Fibroblast of lung (primary cell): Measurements from ENCODE around the gene FBLN2. TPM values are rescaled to one million over a fixed set of nuclear protein-coding genes. Genes with fewer than 3 reads are reported as not detected.

Experiments used
- DNase-seq, 2 donors: peaks; one replicate each; pipeline versions ENCODE4 v3.0.0 to v3.0.0-alpha.2; 2010; ENCODE audit warnings: low read depth in 2 of 2
- H2AFZ ChIP-seq: 2 replicates; pipeline ENCODE4 v1.5.1; 2012; ENCODE audit warnings: low read length, control low read depth, inconsistent platforms
- H3K27ac ChIP-seq: 2 replicates; pipeline ENCODE4 v1.5.1; 2011; ENCODE audit warnings: low read length, control low read depth; ENCODE audit not compliant: insufficient read depth
- H3K27me3 ChIP-seq: 2 replicates; pipeline ENCODE4 v1.5.1; 2011; ENCODE audit warnings: mild to moderate bottlenecking, low read length; ENCODE audit not compliant: control insufficient read depth, insufficient read depth
- H3K36me3 ChIP-seq: 2 replicates; pipeline ENCODE4 v1.5.1; 2011; ENCODE audit warnings: low read length; ENCODE audit not compliant: control insufficient read depth, insufficient read depth
- H3K4me1 ChIP-seq: 2 replicates; pipeline ENCODE4 v1.5.1; 2011; ENCODE audit warnings: low read length; ENCODE audit not compliant: control insufficient read depth, insufficient read depth; ENCODE audit errors: extremely low read depth
- H3K4me2 ChIP-seq: 2 replicates; pipeline ENCODE4 v1.5.1; 2011; ENCODE audit warnings: low read length, control low read depth; ENCODE audit not compliant: insufficient read depth; ENCODE audit errors: extremely low read depth
- H3K4me3 ChIP-seq, 4 experiments: fragments of 200-600 bp in 1 of 4; sonication (generic) in 1 of 4; replicated peaks in 1 of 4; 2 replicates each; pipeline ENCODE4 v1.5.1; 2011 to 2016; ENCODE audit warnings: low read length in 4 of 4, low read depth in 3 of 4, mild to moderate bottlenecking in 3 of 4, control low read depth in 2 of 4, inconsistent platforms in 1 of 4, mixed read lengths in 1 of 4; ENCODE audit not compliant: insufficient read depth in 1 of 4; ENCODE audit errors: control extremely low read depth in 1 of 4
- H3K79me2 ChIP-seq: 2 replicates; pipeline ENCODE4 v1.5.1; 2012; ENCODE audit warnings: mild to moderate bottlenecking, low read length, inconsistent platforms; ENCODE audit not compliant: control insufficient read depth, insufficient read depth
- H3K9ac ChIP-seq: 2 replicates; pipeline ENCODE4 v1.5.1; 2011; ENCODE audit warnings: mild to moderate bottlenecking, low read length, control low read depth; ENCODE audit not compliant: insufficient read depth
- H3K9me3 ChIP-seq: 2 replicates; pipeline ENCODE4 v1.5.1; 2012; ENCODE audit warnings: low read depth, low read length; ENCODE audit not compliant: control insufficient read depth, insufficient read depth
- H4K20me1 ChIP-seq: 2 replicates; pipeline ENCODE4 v1.5.1; 2011; ENCODE audit warnings: low read length; ENCODE audit not compliant: control insufficient read depth, insufficient read depth; ENCODE audit errors: extremely low read depth
- CTCF ChIP-seq, 2 donors: IDR thresholded peaks in 1 of 2; conservative IDR thresholded peaks in 1 of 2; 1 replicate in 1 of 2; 2 replicates in 1 of 2; pipeline ENCODE4 v1.5.1; 2011 to 2012; ENCODE audit warnings: low read length in 2 of 2, control low read depth in 1 of 2, inconsistent platforms in 1 of 2, low read depth in 1 of 2, mild to moderate bottlenecking in 1 of 2
- EZH2 ChIP-seq: IDR thresholded peaks from 2 replicates; pipeline ENCODE4 v1.5.1; 2012; ENCODE audit warnings: low read length, control low read depth, mild to moderate bottlenecking; ENCODE audit errors: missing control alignments
- polyA plus RNA-seq, 2 donors: library from polyadenylated mRNA; depleted of rRNA in 1 of 2; stranded (reverse) in 1 of 2; unstranded in 1 of 2; fragments of >200 nt; gene quantifications; 2 replicates each; pipeline ENCODE4 v1.2.1, GENCODE V29; 2011 to 2012; ENCODE audit warnings: missing spikeins in 1 of 2
- total RNA-seq: library from RNA; depleted of rRNA; stranded (reverse); fragments of >200 nt; gene quantifications from 2 replicates; pipeline ENCODE4 v1.2.1, GENCODE V29; 2014

Gene FBLN2
- total and polyA plus RNA-seq, 2 donors (not counting 1 experiment from before 2014, with no cell fraction given), result 25.4 to 138 TPM

DNA sequence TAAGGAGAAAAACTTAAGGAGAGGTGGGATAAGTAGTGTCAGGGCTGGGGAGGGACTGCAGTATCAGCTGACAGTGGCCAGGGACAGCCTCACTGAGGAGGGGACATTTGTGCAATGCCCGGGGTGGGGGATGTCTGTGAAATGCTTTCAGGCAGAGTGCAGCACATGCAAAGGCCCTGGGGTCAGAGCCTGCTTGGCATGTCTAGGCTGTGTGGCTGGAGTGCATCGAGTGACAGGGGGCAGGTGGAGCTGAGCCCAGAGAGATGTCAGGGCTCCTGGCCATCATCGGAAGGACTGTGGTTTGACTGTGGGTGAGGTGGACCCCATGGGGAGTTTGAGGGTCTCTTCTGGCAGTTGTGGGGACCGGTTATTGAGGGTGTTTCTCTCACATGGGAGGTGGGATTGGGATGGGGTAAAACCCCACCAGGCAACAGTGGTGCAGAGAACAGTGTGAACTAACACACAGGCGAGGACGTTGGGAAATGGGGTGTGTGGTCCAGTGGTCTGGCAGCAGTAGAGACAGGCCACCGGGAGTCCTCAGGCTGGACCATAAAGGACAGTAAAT lies 61.2 kb downstream of the FBLN2 start:
- no peak overlapping the region for H3K9ac ChIP-seq
- DNase-seq, result no peak
- no peaks in the 10 kb centered on the region for H3K4me1 ChIP-seq
- H3K9me3 ChIP-seq, result no peaks in the 10 kb centered on the region
- no peak overlapping the region for H3K4me3 ChIP-seq
- H4K20me1 ChIP-seq, result no peaks in the 10 kb centered on the region
- no peaks in the 10 kb centered on the region for H3K27me3 ChIP-seq
- TF ChIP-seq CTCF (conservative IDR thresholded peaks at IDR 0.05 in 1 of 2, IDR thresholded peaks at IDR 0.05 in 1 of 2; ENCODE audit: low read depth in 1 of 2, low read length in 2 of 2), result no peak
- TF ChIP-seq EZH2, result no peak
- H3K79me2 ChIP-seq, result no peaks in the 10 kb centered on the region
- H2AFZ ChIP-seq, result no peak overlapping the region
- H3K36me3 ChIP-seq, result no peaks in the 10 kb centered on the region
- no peak overlapping the region for H3K4me2 ChIP-seq
- no peak overlapping the region for H3K27ac ChIP-seq

GRCh38 chr3:13611221-13611620 lies 62.3 kb downstream of the FBLN2 start:
- H3K4me3 ChIP-seq, result no peak overlapping the region

DNA sequence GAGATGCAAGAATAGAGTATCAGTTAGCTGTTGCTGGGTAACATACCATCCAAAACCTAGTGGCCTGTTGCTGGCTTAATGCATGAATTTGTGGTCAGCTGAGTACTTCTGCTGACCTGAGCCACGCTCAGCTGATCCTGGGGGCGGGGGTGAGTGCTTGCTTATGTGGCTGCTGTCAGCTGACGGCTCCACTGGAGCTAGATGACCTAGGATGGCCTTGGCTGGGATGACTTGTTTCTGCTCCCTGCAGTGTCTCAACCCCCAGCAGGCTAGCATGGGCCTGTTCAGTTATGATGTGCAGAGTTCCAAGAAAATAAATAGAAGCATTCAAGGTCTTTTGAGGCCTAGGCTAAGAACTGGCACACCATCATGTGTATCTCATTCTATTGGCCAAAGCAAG lies 63.9 kb downstream of the FBLN2 start:
- Histone ChIP-seq H3K4me3 (no peak overlapping the region), H3K79me2 (no peaks in the 10 kb centered on the region), H4K20me1 (no peaks in the 10 kb centered on the region), H2AFZ (no peak overlapping the region), H3K36me3 (no peaks in the 10 kb centered on the region), H3K9me3 (no peaks in the 10 kb centered on the region), H3K9ac (no peak overlapping the region), H3K27ac (no peak overlapping the region), H3K27me3 (no peaks in the 10 kb centered on the region), H3K4me1 (no peaks in the 10 kb centered on the region), H3K4me2 (no peak overlapping the region)
- TF ChIP-seq CTCF (conservative IDR thresholded peaks at IDR 0.05 in 1 of 2, IDR thresholded peaks at IDR 0.05 in 1 of 2; ENCODE audit: low read depth in 1 of 2, low read length in 2 of 2), result no peak
- no peak for TF ChIP-seq EZH2
- DNase-seq, result peak in 1 of 2 donors; percentile 53

More at GRCh38 chr3:13611221-13611620, 62.3 kb downstream of the FBLN2 start:
- TF ChIP-seq EZH2 (no peak), CTCF (conservative IDR thresholded peaks at IDR 0.05 in 1 of 2, IDR thresholded peaks at IDR 0.05 in 1 of 2; ENCODE audit: low read depth in 1 of 2, low read length in 2 of 2) (no peak)
- Histone ChIP-seq H3K4me1 (no peaks in the 10 kb centered on the region), H3K36me3 (no peaks in the 10 kb centered on the region), H3K27ac (no peak overlapping the region), H2AFZ (no peak overlapping the region), H3K9ac (no peak overlapping the region), H3K79me2 (no peaks in the 10 kb centered on the region), H3K4me2 (no peak overlapping the region), H3K27me3 (no peaks in the 10 kb centered on the region), H4K20me1 (no peaks in the 10 kb centered on the region), H3K9me3 (no peaks in the 10 kb centered on the region)
- DNase-seq, result no peak
